GM23248 (cell line): ENCODE results near the gene SUSD4.

ENCODE experiments used
- EZH2 ChIP-seq: fragments of 200-600 bp; sonication (generic); IDR thresholded peaks from 2 replicates; pipeline ENCODE4 v1.6.1; 2018; ENCODE audit warnings: antibody characterized with exemption, mild to moderate bottlenecking; ENCODE audit not compliant: insufficient read depth, poor library complexity, severe bottlenecking
- EZH2phosphoT487 ChIP-seq: fragments of 200-600 bp; sonication (generic); IDR thresholded peaks from 2 replicates; pipeline ENCODE4 v1.6.1; 2018; ENCODE audit warnings: antibody characterized with exemption, moderate library complexity, mild to moderate bottlenecking, low read depth; ENCODE audit not compliant: insufficient read depth

GRCh38 chr1:223215026-223215425, 148.9 kb downstream of the SUSD4 start:
- TF ChIP-seq EZH2 (no peak), EZH2phosphoT487 (no peak)
